Measurements from ENCODE around the gene APCDD1L.

APCDD1L gene

GRCh38 chr20:58515233-58516212 lies at the start of gene APCDD1L:
Gene APCDD1L (minus strand): TSS chr20:58515399. CDS start chr20:58514707, 692 bp downstream.
- no peak for DNase-seq (ENCODE audit: low spot score)

GRCh38 chr20:58559368-58559729 lies 44.1 kb upstream of the APCDD1L start:
- no peak for DNase-seq (ENCODE audit: low spot score)

- no peak for DNase-seq (ENCODE audit: low spot score)
Measured at GRCh38 chr20:58558486-58559367, 43.5 kb upstream of the APCDD1L start.

GRCh38 chr20:58557733-58558342 lies 42.6 kb upstream of the APCDD1L start:
- DNase-seq (ENCODE audit: low spot score), result no peak

GRCh38 chr20:58556961-58557360 lies 41.8 kb upstream of the APCDD1L start:
- DNase-seq (ENCODE audit: low spot score), result no peak

- DNase-seq (ENCODE audit: low spot score), result peak; percentile 31
Measured at GRCh38 chr20:58555078-58555765, 40.0 kb upstream of the APCDD1L start.

GRCh38 chr20:58554541-58554940 lies 39.3 kb upstream of the APCDD1L start:
- peak; percentile 40 for DNase-seq (ENCODE audit: low spot score)

- DNase-seq (ENCODE audit: low spot score), result peak; percentile 80
Measured at GRCh38 chr20:58553841-58554240, 38.6 kb upstream of the APCDD1L start.

- peak; percentile 36 for DNase-seq (ENCODE audit: low spot score)
Measured at GRCh38 chr20:58553166-58553696, 38.0 kb upstream of the APCDD1L start.

- no peak for DNase-seq (ENCODE audit: low spot score)
Measured at GRCh38 chr20:58552366-58552934, 37.3 kb upstream of the APCDD1L start.

- DNase-seq (ENCODE audit: low spot score), result no peak
Measured at GRCh38 chr20:58551631-58552030, 36.4 kb upstream of the APCDD1L start.

GRCh38 chr20:58550275-58551059 lies 35.3 kb upstream of the APCDD1L start:
- no peak for DNase-seq (ENCODE audit: low spot score)

GRCh38 chr20:58549231-58550209 lies 34.3 kb upstream of the APCDD1L start:
- no peak for DNase-seq (ENCODE audit: low spot score)

GRCh38 chr20:58547623-58548475 lies 32.6 kb upstream of the APCDD1L start:
- no peak for DNase-seq (ENCODE audit: low spot score)

GRCh38 chr20:58546756-58547622 lies 31.8 kb upstream of the APCDD1L start:
- no peak for DNase-seq (ENCODE audit: low spot score)

- no peak for DNase-seq (ENCODE audit: low spot score)
Measured at GRCh38 chr20:58546416-58546711, 31.2 kb upstream of the APCDD1L start.

Data from left forelimb (tissue), 1 donor.